Fibroblast of lung (primary cell): ENCODE measurements around the gene CTNNA2.

Source experiments
- EZH2 ChIP-seq: IDR thresholded peaks from 2 replicates; pipeline ENCODE4 v1.5.1; 2012; ENCODE audit warnings: low read length, control low read depth, mild to moderate bottlenecking; ENCODE audit errors: missing control alignments
- TF ChIP-seq, protein P1 (sequence below), 2 donors: IDR thresholded peaks in 1 of 2; conservative IDR thresholded peaks in 1 of 2; 1 replicate in 1 of 2; 2 replicates in 1 of 2; pipeline ENCODE4 v1.5.1; 2011 to 2012; ENCODE audit warnings: low read length in 2 of 2, control low read depth in 1 of 2, inconsistent platforms in 1 of 2, low read depth in 1 of 2, mild to moderate bottlenecking in 1 of 2

DNA sequence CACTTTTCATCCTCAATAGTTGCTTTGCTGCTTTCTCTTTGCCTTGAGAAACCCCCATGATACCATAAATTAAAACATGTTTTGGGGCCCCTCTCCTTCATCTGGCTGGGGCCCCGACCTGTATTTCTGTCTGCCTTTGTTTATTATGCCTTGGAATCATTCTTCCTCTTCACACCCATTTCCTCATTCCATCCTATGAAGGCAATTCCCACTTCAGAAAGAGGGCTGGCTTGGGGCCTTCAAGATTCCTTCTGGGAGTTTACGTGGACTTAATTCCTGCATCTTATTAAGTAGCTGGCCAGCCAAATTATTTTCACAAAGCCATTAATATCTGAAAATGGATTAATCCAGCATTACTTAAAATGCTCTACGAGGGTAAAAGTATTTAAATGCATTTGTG is 798.5 kb downstream of the CTNNA2 start:
- TF ChIP-seq, protein P1, sequence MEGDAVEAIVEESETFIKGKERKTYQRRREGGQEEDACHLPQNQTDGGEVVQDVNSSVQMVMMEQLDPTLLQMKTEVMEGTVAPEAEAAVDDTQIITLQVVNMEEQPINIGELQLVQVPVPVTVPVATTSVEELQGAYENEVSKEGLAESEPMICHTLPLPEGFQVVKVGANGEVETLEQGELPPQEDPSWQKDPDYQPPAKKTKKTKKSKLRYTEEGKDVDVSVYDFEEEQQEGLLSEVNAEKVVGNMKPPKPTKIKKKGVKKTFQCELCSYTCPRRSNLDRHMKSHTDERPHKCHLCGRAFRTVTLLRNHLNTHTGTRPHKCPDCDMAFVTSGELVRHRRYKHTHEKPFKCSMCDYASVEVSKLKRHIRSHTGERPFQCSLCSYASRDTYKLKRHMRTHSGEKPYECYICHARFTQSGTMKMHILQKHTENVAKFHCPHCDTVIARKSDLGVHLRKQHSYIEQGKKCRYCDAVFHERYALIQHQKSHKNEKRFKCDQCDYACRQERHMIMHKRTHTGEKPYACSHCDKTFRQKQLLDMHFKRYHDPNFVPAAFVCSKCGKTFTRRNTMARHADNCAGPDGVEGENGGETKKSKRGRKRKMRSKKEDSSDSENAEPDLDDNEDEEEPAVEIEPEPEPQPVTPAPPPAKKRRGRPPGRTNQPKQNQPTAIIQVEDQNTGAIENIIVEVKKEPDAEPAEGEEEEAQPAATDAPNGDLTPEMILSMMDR (conservative IDR thresholded peaks at IDR 0.05 in 1 of 2, IDR thresholded peaks at IDR 0.05 in 1 of 2; ENCODE audit: low read depth in 1 of 2, low read length in 2 of 2), result no peak
- TF ChIP-seq EZH2, result no peak
